ENCODE measurements around the gene BHLHA15.

DNA sequence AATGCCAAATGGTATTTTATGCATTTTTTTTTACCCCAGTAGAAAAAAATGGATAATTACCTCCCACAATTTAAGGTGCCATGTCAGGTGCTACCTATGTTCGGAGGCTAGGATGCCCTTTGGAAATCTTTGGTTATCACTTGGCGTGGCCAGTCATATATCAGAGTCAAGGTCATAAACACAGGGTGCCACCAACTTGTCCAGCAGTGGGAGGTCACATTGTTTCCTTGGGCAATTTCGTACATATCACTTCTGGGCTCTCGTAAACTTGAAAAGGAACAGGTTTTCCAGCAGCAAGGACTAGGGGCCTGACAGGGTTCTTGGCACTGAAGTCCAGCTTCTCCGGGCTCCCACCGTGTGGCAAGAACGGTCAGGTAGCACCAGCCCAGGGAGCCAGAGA is 48.0 kb upstream of the BHLHA15 start:
- TF ChIP-seq, protein P1, sequence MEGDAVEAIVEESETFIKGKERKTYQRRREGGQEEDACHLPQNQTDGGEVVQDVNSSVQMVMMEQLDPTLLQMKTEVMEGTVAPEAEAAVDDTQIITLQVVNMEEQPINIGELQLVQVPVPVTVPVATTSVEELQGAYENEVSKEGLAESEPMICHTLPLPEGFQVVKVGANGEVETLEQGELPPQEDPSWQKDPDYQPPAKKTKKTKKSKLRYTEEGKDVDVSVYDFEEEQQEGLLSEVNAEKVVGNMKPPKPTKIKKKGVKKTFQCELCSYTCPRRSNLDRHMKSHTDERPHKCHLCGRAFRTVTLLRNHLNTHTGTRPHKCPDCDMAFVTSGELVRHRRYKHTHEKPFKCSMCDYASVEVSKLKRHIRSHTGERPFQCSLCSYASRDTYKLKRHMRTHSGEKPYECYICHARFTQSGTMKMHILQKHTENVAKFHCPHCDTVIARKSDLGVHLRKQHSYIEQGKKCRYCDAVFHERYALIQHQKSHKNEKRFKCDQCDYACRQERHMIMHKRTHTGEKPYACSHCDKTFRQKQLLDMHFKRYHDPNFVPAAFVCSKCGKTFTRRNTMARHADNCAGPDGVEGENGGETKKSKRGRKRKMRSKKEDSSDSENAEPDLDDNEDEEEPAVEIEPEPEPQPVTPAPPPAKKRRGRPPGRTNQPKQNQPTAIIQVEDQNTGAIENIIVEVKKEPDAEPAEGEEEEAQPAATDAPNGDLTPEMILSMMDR (IDR thresholded peaks at IDR 0.05), result no peak
- no peak for TF ChIP-seq EP300 (IDR thresholded peaks at IDR 0.05)
